ENCODE data around the gene CAMKK2. TPM values are rescaled to one million over a fixed set of nuclear protein-coding genes. Genes with fewer than 3 reads are reported as not detected.

CAMKK2 gene
- total RNA-seq, 1 experiment from 2014 or later = 26.7 TPM

GRCh38 chr12:121214855-121215745 is 81.4 kb downstream of the CAMKK2 start:
- Histone ChIP-seq H2AFZ (no peak overlapping the region), H3K79me2 (ENCODE audit: low read depth) (peaks cover 38% of the 10 kb centered on the region), H3K27me3 (ENCODE audit: insufficient read depth, low read depth) (no peaks in the 10 kb centered on the region), H3K4me2 (peak overlapping the region; percentile 68), H3F3A (ENCODE audit: insufficient read depth, low read depth) (peaks cover 33% of the 10 kb centered on the region), H3K27ac (peak overlapping the region; percentile 88), H3K36me3 (ENCODE audit: low read depth) (no peaks in the 10 kb centered on the region), H3K4me3 (peak overlapping the region; percentile 6; the same call in 1 of the 2 replicates), H3K9me3 (ENCODE audit: insufficient read depth, low read depth) (no peaks in the 10 kb centered on the region), H3K4me1 (replicated peaks; ENCODE audit: insufficient read depth) (peaks cover 39% of the 10 kb centered on the region), H3K9me2 (ENCODE audit: insufficient read depth) (no peaks in the 10 kb centered on the region), H4K20me1 (ENCODE audit: insufficient read depth) (no peaks in the 10 kb centered on the region)
- no TSS peak for BruUV-seq (replicated peaks)
- TF ChIP-seq, protein P1, sequence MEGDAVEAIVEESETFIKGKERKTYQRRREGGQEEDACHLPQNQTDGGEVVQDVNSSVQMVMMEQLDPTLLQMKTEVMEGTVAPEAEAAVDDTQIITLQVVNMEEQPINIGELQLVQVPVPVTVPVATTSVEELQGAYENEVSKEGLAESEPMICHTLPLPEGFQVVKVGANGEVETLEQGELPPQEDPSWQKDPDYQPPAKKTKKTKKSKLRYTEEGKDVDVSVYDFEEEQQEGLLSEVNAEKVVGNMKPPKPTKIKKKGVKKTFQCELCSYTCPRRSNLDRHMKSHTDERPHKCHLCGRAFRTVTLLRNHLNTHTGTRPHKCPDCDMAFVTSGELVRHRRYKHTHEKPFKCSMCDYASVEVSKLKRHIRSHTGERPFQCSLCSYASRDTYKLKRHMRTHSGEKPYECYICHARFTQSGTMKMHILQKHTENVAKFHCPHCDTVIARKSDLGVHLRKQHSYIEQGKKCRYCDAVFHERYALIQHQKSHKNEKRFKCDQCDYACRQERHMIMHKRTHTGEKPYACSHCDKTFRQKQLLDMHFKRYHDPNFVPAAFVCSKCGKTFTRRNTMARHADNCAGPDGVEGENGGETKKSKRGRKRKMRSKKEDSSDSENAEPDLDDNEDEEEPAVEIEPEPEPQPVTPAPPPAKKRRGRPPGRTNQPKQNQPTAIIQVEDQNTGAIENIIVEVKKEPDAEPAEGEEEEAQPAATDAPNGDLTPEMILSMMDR (conservative IDR thresholded peaks at IDR 0.05) = no peak
- TF ChIP-seq EZH2 (IDR thresholded peaks at IDR 0.05; ENCODE audit: low read depth) = no peak
- POLR2A ChIA-PET (ENCODE audit: unreplicated experiment) = no interaction called here
- peak; percentile 38 to 94 for DNase-seq
- CTCF ChIA-PET = no interaction called here
- intact Hi-C loops (cut with micrococcal nuclease; ENCODE audit: unreplicated experiment) = no loop called here

DNA sequence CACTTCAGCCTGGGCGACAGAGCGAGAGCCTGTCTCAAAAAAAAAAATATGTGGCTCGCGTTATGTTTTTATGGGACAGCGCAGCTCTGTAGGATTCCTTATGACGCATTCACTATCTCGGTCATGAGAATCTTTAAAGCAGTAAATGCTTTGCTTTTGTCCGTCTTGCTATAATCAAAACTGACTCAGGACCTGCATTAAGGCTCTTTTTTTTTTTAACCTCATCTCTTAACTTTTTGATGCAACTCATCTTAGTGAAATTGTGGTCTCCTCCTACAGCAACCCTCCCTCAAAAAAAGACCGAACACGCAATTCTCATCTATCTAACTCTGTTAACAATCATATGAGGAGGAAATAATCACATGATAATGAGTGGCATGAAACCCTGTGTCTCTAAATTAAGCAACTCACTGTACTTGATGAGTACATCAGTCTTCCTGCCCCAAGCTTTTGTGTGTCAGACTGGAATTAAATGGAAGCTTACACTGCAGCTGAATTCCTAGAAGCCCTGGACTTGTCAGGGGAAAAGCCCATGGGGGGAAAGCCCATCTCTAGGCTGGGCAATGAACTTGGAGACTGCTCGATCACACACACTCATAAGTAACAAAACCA is 82.2 kb downstream of the CAMKK2 start:
- H4K20me1 ChIP-seq (ENCODE audit: insufficient read depth) = no peaks in the 10 kb centered on the region
- no peaks in the 10 kb centered on the region for H3K9me2 ChIP-seq (ENCODE audit: insufficient read depth)
- peaks cover 39% of the 10 kb centered on the region for H3K4me1 ChIP-seq (replicated peaks; ENCODE audit: insufficient read depth)
- H3K9me3 ChIP-seq (ENCODE audit: insufficient read depth, low read depth) = no peaks in the 10 kb centered on the region
- peaks cover 36% of the 10 kb centered on the region for H3F3A ChIP-seq (ENCODE audit: insufficient read depth, low read depth)
- H3K79me2 ChIP-seq (ENCODE audit: low read depth) = peaks cover 38% of the 10 kb centered on the region
- peak overlapping the region; percentile 6; the same call in 1 of the 2 replicates for H3K4me3 ChIP-seq
- POLR2A ChIA-PET (ENCODE audit: unreplicated experiment) = no interaction called here
- CTCF ChIA-PET = no interaction called here
- H2AFZ ChIP-seq = no peak overlapping the region
- no TSS peak for BruUV-seq (replicated peaks)
- TF ChIP-seq, protein P1 (conservative IDR thresholded peaks at IDR 0.05) = no peak
- TF ChIP-seq EZH2 (IDR thresholded peaks at IDR 0.05; ENCODE audit: low read depth) = no peak
- H3K27me3 ChIP-seq (ENCODE audit: insufficient read depth, low read depth) = no peaks in the 10 kb centered on the region
- H3K36me3 ChIP-seq (ENCODE audit: low read depth) = no peaks in the 10 kb centered on the region
- H3K27ac ChIP-seq = peak overlapping the region; percentile 88
- H3K4me2 ChIP-seq = peak overlapping the region; percentile 68
- DNase-seq = peak in 1 of 2 experiments; percentile 55
- intact Hi-C loops (cut with micrococcal nuclease; ENCODE audit: unreplicated experiment) = no loop called here

DNA sequence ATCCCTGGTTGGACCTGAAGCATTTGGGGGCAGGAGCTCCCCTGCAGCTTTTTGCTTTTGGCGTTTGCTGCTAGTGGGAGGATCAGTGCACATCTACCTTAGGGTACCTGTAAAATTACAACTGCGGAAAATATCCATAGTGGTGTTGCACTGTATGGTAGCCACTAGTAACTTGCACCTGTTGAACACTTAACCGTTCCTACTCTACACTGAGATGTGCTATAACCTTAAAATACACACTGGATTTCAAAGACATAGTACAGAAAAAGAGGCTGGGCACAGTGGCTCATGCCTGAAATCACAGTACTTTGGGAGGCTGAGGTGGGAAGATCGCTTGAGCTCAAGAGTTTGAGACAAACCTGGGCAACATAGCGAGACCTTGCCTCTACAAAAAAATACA is 83.6 kb downstream of the CAMKK2 start:
- peaks cover 48% of the 10 kb centered on the region for H3F3A ChIP-seq (ENCODE audit: insufficient read depth, low read depth)
- intact Hi-C loops (cut with micrococcal nuclease; ENCODE audit: unreplicated experiment) = no loop called here
- no peaks in the 10 kb centered on the region for H3K9me2 ChIP-seq (ENCODE audit: insufficient read depth)
- BruUV-seq (replicated peaks) = no TSS peak
- POLR2A ChIA-PET (ENCODE audit: unreplicated experiment) = no interaction called here
- no peak for DNase-seq
- peaks cover 39% of the 10 kb centered on the region for H3K4me1 ChIP-seq (replicated peaks; ENCODE audit: insufficient read depth)
- H4K20me1 ChIP-seq (ENCODE audit: insufficient read depth) = no peaks in the 10 kb centered on the region
- no peak overlapping the region for H3K4me2 ChIP-seq
- H3K27ac ChIP-seq = no peak overlapping the region
- H3K9me3 ChIP-seq (ENCODE audit: insufficient read depth, low read depth) = no peaks in the 10 kb centered on the region
- no peaks in the 10 kb centered on the region for H3K27me3 ChIP-seq (ENCODE audit: insufficient read depth, low read depth)
- H3K4me3 ChIP-seq = no peak overlapping the region
- H3K36me3 ChIP-seq (ENCODE audit: low read depth) = no peaks in the 10 kb centered on the region
- TF ChIP-seq, protein P1 (conservative IDR thresholded peaks at IDR 0.05) = no peak
- TF ChIP-seq EZH2 (IDR thresholded peaks at IDR 0.05; ENCODE audit: low read depth) = no peak
- CTCF ChIA-PET = no interaction called here
- peaks cover 38% of the 10 kb centered on the region for H3K79me2 ChIP-seq (ENCODE audit: low read depth)
- H2AFZ ChIP-seq = no peak overlapping the region

All from PC-9 (cell line).